K562 (cell line): Measurements from ENCODE around the gene MRPL40. TPM values are rescaled to one million over a fixed set of nuclear protein-coding genes. Genes with fewer than 3 reads are reported as not detected.

Source experiments
- ATAC-seq: fragments of 200-7000 bp; cut with Tn5 transposase; 3 replicates; pipeline ENCODE4 v1.9.1; 2020; ENCODE audit warnings: moderate library complexity
- BruUV-seq: library from RNA; stranded (reverse); fragments of 400-500 nt; replicated peaks from 2 replicates; lab custom pipeline; 2021; lab: Mats Ljungman, UMichigan
- CTCF ChIA-PET: fragments of 300-600 bp; formaldehyde crosslinking; extraction: SDS; loops from one replicate; lab custom pipeline; 2021; ENCODE audit warnings: low intra/inter-chr PET ratio; lab: Yijun Ruan, JAX
- POLR2A ChIA-PET: fragments of 300-600, 350-650 bp; sonication (Branson Sonifier 250); formaldehyde crosslinking; extraction: SDS; loops from one replicate; lab custom pipeline; 2021; ENCODE audit warnings: antibody characterized with exemption, inconsistent platforms; lab: Yijun Ruan, JAX
- DNase-seq, 4 experiments: peaks; one replicate each; pipeline versions ENCODE4 v3.0.0 to v3.0.0-alpha.2; 2011 to 2018; ENCODE audit warnings: low spot score in 3 of 4, mixed read lengths in 3 of 4; ENCODE audit errors: extremely low read depth in 1 of 4
- FAIRE-seq: peaks from 2 replicates; lab custom pipeline; 2011; peaks lifted over from hg19 to GRCh38; lab: Jason Lieb, UNC
- H2AFZ ChIP-seq: 2 replicates; pipeline ENCODE4 v1.6.0; 2011; ENCODE audit warnings: low read depth, low read length, control low read depth, inconsistent platforms
- H3K27ac ChIP-seq: fragments of 200-600 bp; 3 replicates; pipeline ENCODE4 v1.8.0; 2011; ENCODE audit warnings: low read depth, mild to moderate bottlenecking, control low read depth, inconsistent platforms, low read length, moderate library complexity, mixed read lengths; ENCODE audit errors: extremely low read depth
- H3K27me3 ChIP-seq, 2 experiments: fragments of 300-600 bp in 1 of 2; 2 replicates in 1 of 2; 3 replicates in 1 of 2; pipeline versions ENCODE4 v1.6.0 to v1.8.0; 2011; ENCODE audit warnings: inconsistent platforms in 2 of 2, low read length in 2 of 2, mild to moderate bottlenecking in 1 of 2, mixed read lengths in 1 of 2, moderate library complexity in 1 of 2; ENCODE audit not compliant: control insufficient read depth in 2 of 2, insufficient read depth in 2 of 2
- H3K36me3 ChIP-seq: fragments of 300-600 bp; 3 replicates; pipeline ENCODE4 v1.8.0; 2011; ENCODE audit warnings: mild to moderate bottlenecking, low read length, inconsistent platforms; ENCODE audit not compliant: control insufficient read depth, insufficient read depth
- H3K4me1 ChIP-seq, 2 experiments: fragments of 200-600 bp in 1 of 2; replicated peaks in 1 of 2; 2 replicates in 1 of 2; 3 replicates in 1 of 2; pipeline versions ENCODE4 v1.5.1 to v1.8.0; 2011; ENCODE audit warnings: inconsistent platforms in 2 of 2, low read length in 2 of 2, mild to moderate bottlenecking in 1 of 2, mixed read lengths in 1 of 2, moderate library complexity in 1 of 2; ENCODE audit not compliant: control insufficient read depth in 2 of 2, insufficient read depth in 2 of 2
- H3K4me2 ChIP-seq: 2 replicates; pipeline ENCODE4 v1.6.1; 2011; ENCODE audit warnings: low read length, control low read depth, inconsistent platforms, mixed read lengths; ENCODE audit not compliant: insufficient read depth
- H3K4me3 ChIP-seq: fragments of 200-600 bp; sonication (generic), shearing (Covaris generic); 2 replicates; pipeline ENCODE4 v1.5.1; 2016; ENCODE audit warnings: control low read depth, inconsistent platforms
- H3K79me2 ChIP-seq: fragments of 200-600 bp; 3 replicates; pipeline ENCODE4 v1.8.0; 2011; ENCODE audit warnings: low read length, inconsistent platforms; ENCODE audit not compliant: control insufficient read depth, insufficient read depth
- H3K9ac ChIP-seq, 2 experiments: 2 replicates each; pipeline versions ENCODE4 v1.6.0 to v1.6.1; 2011; ENCODE audit warnings: low read depth in 2 of 2, low read length in 2 of 2, control low read depth in 1 of 2, inconsistent platforms in 1 of 2, mild to moderate bottlenecking in 1 of 2, mixed read lengths in 1 of 2; ENCODE audit not compliant: insufficient read depth in 1 of 2
- H3K9me1 ChIP-seq: one replicate; pipeline ENCODE4 v1.6.0; 2011; ENCODE audit warnings: inconsistent platforms, mild to moderate bottlenecking, low read length, moderate library complexity; ENCODE audit not compliant: control insufficient read depth, insufficient read depth
- H3K9me3 ChIP-seq: replicated peaks from 2 replicates; pipeline ENCODE4 v1.5.1; 2011; ENCODE audit warnings: low read depth, low read length, inconsistent platforms; ENCODE audit not compliant: control insufficient read depth, insufficient read depth
- H4K20me1 ChIP-seq: replicated peaks from 2 replicates; pipeline ENCODE4 v1.6.1; 2011; ENCODE audit warnings: low read length, inconsistent platforms, mixed read lengths; ENCODE audit not compliant: control insufficient read depth, insufficient read depth
- CBX1 ChIP-seq: sonication (generic); IDR thresholded peaks from 2 replicates; pipeline ENCODE4 v1.6.1; 2016; ENCODE audit warnings: antibody characterized with exemption, low read depth, mild to moderate bottlenecking
- CREM ChIP-seq: IDR thresholded peaks from 2 replicates; pipeline ENCODE4 v1.6.1; 2014; ENCODE audit warnings: antibody characterized with exemption, low read depth
- E2F5 ChIP-seq: sonication (generic); formaldehyde crosslinking; IDR thresholded peaks from 2 replicates; pipeline ENCODE4 v1.8.0; 2022; ENCODE audit warnings: mild to moderate bottlenecking, missing genetic modification reagents
- HMBOX1 ChIP-seq: sonication (generic); IDR thresholded peaks from 2 replicates; pipeline ENCODE4 v1.6.1; 2016
- HMGXB4 ChIP-seq: sonication (generic); formaldehyde crosslinking; IDR thresholded peaks from 2 replicates; pipeline ENCODE4 v1.8.1; 2023; ENCODE audit warnings: mild to moderate bottlenecking, missing genetic modification reagents
- JUNB ChIP-seq: fragments of 450-650 bp; formaldehyde crosslinking; conservative IDR thresholded peaks from 2 replicates; pipeline ENCODE4 v1.4.0; 2020; ENCODE audit warnings: mild to moderate bottlenecking
- PREB ChIP-seq: sonication (generic); formaldehyde crosslinking; IDR thresholded peaks from 2 replicates; pipeline ENCODE4 v1.8.1; 2023; ENCODE audit warnings: mild to moderate bottlenecking, missing genetic modification reagents
- SETDB1 ChIP-seq: IDR thresholded peaks from one replicate; pipeline ENCODE4 v1.6.1; 2012; ENCODE audit warnings: low read length, control low read depth, inconsistent platforms
- SMARCA5 ChIP-seq: fragments of 450-650 bp; IDR thresholded peaks from 2 replicates; pipeline ENCODE4 v1.6.1; 2016
- SREBF1 ChIP-seq: fragments of 150-350 bp; IDR thresholded peaks from 2 replicates; pipeline ENCODE4 v1.6.1; 2014; ENCODE audit warnings: antibody characterized with exemption, low read depth, low read length, borderline replicate concordance
- ZBTB2 ChIP-seq: fragments of 450-650 bp; IDR thresholded peaks from 2 replicates; pipeline ENCODE4 v1.6.1; 2016; ENCODE audit warnings: antibody characterized with exemption
- ZBTB43 ChIP-seq: sonication (generic); formaldehyde crosslinking; IDR thresholded peaks from 2 replicates; pipeline ENCODE4 v1.8.0; 2023; ENCODE audit warnings: mild to moderate bottlenecking, missing genetic modification reagents
- ZC3H11A ChIP-seq: IDR thresholded peaks from 2 replicates; pipeline ENCODE4 v1.6.1; 2012; ENCODE audit warnings: low read depth, low read length, improper control_type of control experiment
- ZNF212 ChIP-seq: fragments of 450-650 bp; formaldehyde crosslinking; IDR thresholded peaks from 2 replicates; pipeline ENCODE4 v1.4.0; 2020; ENCODE audit warnings: mild to moderate bottlenecking
- ZNF77 ChIP-seq: fragments of 250-450 bp; sonication (Bioruptor Pico); IDR thresholded peaks from 2 replicates; pipeline ENCODE4 v1.5.0; 2020
- WGBS: fragments of 100-300 bp; shearing (Covaris generic); methylation state at CpG from one replicate; pipeline ENCODE4 v1.1.6; 2016; ENCODE audit warnings: low coverage, mixed read lengths; ENCODE audit not compliant: insufficient coverage; ENCODE audit errors: missing lambda C conversion rate; 5-methylcytosine and 5-hydroxymethylcytosine counted together
- in situ Hi-C: fragments of 300-500 bp; cut with MboI; formaldehyde crosslinking; loops from 4 replicates; pipeline ENCODE4 v1.15.0; 2018; ENCODE audit warnings: inconsistent platforms, mixed read lengths
- intact Hi-C: fragments of 100-400 bp; cut with micrococcal nuclease; formaldehyde crosslinking; loops from 2 replicates; pipeline ENCODE4 v1.14.2; 2022
- polyA plus RNA-seq, 8 experiments: library from polyadenylated mRNA; depleted of rRNA in 4 of 8; stranded (reverse) in 5 of 8; unstranded in 3 of 8; fragments of >200 nt; fragmentation: Nextera tagmentation in 2 of 8; fragmentation: Illumina TruSeq in 1 of 8; extraction: Ambion mirVana in 2 of 8; extraction: Trizol in 1 of 8; gene quantifications; 2 replicates each; pipeline versions ENCODE4 v1.2.1 to v1.2.3, GENCODE V29; 2011 to 2014; ENCODE audit warnings: inconsistent platforms in 1 of 8, missing spikeins in 1 of 8
- total RNA-seq, 7 experiments: library from RNA; depleted of rRNA in 6 of 7; stranded (reverse); fragments of >200 nt in 6 of 7; fragmentation: Illumina TruSeq in 2 of 7; extraction: Trizol in 2 of 7; gene quantifications; 2 replicates each; pipeline versions ENCODE4 v1.2.1 to v1.2.3, GENCODE V29; 2011 to 2021; ENCODE audit warnings: low replicate concordance in 1 of 7

MRPL40 gene
- total and polyA plus RNA-seq, 9 of the 15 experiments (the other 6 are each of a cell fraction or from before 2014, with no cell fraction given), result 132 to 652 (median 208) TPM

GRCh38 chr22:19434829-19435580, 2.7 kb downstream of the MRPL40 start:
- BruUV-seq, result no TSS peak
- no peak for ATAC-seq
- Histone ChIP-seq H3K9me1 (no peaks in the 10 kb centered on the region), H3K36me3 (peaks cover 51% of the 10 kb centered on the region), H3K27me3 (no peaks in the 10 kb centered on the region), H3K4me1 (peaks cover 10 to 30% of the 10 kb centered on the region in 2 experiments), H2AFZ (no peak overlapping the region), H3K4me2 (no peak overlapping the region), H3K79me2 (peaks cover 39% of the 10 kb centered on the region), H3K27ac (no peak overlapping the region), H4K20me1 (peaks cover 11% of the 10 kb centered on the region), H3K4me3 (no peak overlapping the region), H3K9ac (no peak overlapping the region), H3K9me3 (no peaks in the 10 kb centered on the region)
- POLR2A ChIA-PET, result interaction anchor here (0.6 to 11.9 kb wide), 17 partner anchors 12 to 268 kb away, joined by 3 to 284 read pairs (median 5); partner anchors contain the start of genes C22orf39 and CDC45
- CTCF ChIA-PET, result no interaction called here
- in situ Hi-C loops (no loop called here), intact Hi-C loops (loop anchor here (5.0 kb wide), 2 partner anchors 133 to 313 kb away; partner anchors contain the start of gene DGCR2)
- no peak for FAIRE-seq
- WGBS, result 91% methylated on average over 2 of the region's 2 CpGs
- no peak for DNase-seq
- TF ChIP-seq HMBOX1 (no peak), ZBTB2 (no peak), ZNF212 (CRISPR knock-in tag) (no peak), SREBF1 (no peak), CREM (no peak), PREB (CRISPR knock-in tag) (no peak), HMGXB4 (CRISPR knock-in tag) (0 out of 2 replicates have a peak, but pooled peaks have one; percentile 19), CBX1 (no peak), ZNF77 (CRISPR knock-in tag) (no peak), E2F5 (CRISPR knock-in tag) (no peak), SMARCA5 (no peak), ZBTB43 (CRISPR knock-in tag) (no peak), JUNB (no peak), ZC3H11A (no peak), SETDB1 (peak; percentile 45)
